Caco-2 (cell line): ENCODE results near the gene PLEKHG5. TPM values are rescaled to one million over a fixed set of nuclear protein-coding genes. Genes with fewer than 3 reads are reported as not detected.
"Not testable (repeated sequence)": the region's sequence is repeated elsewhere in the genome, so short reads cannot be mapped to it uniquely, and the experiment has no call there.

ENCODE experiments used
- BruUV-seq: library from RNA; stranded (reverse); fragments of 400-500 nt; replicated peaks from 2 replicates; lab custom pipeline; 2021; lab: Mats Ljungman, UMichigan
- CTCF ChIA-PET: fragments of 300-600 bp; sonication (Branson Sonifier 250); formaldehyde crosslinking; loops from one replicate; lab custom pipeline; 2022; ENCODE audit warnings: antibody characterized with exemption; lab: Charles Lee
- POLR2A ChIA-PET: fragments of 300-600 bp; sonication (Branson Sonifier 250); formaldehyde crosslinking; loops from one replicate; lab custom pipeline; 2022; ENCODE audit warnings: antibody characterized with exemption; lab: Charles Lee
- DNase-seq, 2 experiments: peaks; one replicate each; pipeline versions ENCODE4 v3.0.0 to v3.0.0-alpha.2; 2020 to 2022
- H3K27me3 ChIP-seq: replicated peaks from 2 replicates; pipeline ENCODE4 v1.6.0; 2011; ENCODE audit warnings: low read length; ENCODE audit not compliant: control insufficient read depth, insufficient read depth
- H3K36me3 ChIP-seq: 2 replicates; pipeline ENCODE4 v1.5.1; 2011; ENCODE audit warnings: low read length; ENCODE audit not compliant: control insufficient read depth, insufficient read depth
- H3K4me1 ChIP-seq: fragments of 250-450 bp; sonication (Bioruptor Pico); 2 replicates; pipeline ENCODE4 v1.5.1; 2020; ENCODE audit warnings: mild to moderate bottlenecking
- H3K4me3 ChIP-seq: 2 replicates; pipeline ENCODE4 v1.5.1; 2011; ENCODE audit warnings: low read depth, mild to moderate bottlenecking, control low read depth, low read length
- H3K9me3 ChIP-seq: fragments of 250-450 bp; sonication (Bioruptor Pico); 2 replicates; pipeline ENCODE4 v1.5.1; 2020; ENCODE audit warnings: mild to moderate bottlenecking, moderate library complexity
- H3K27ac Mint-ChIP-seq: one replicate; pipeline ENCODE4 v1.8.0; 2022; ENCODE audit warnings: mixed read lengths; ENCODE audit not compliant: unreplicated experiment
- H3K27me3 Mint-ChIP-seq: one replicate; pipeline ENCODE4 v1.8.0; 2022; ENCODE audit warnings: mixed read lengths; ENCODE audit not compliant: insufficient read depth, unreplicated experiment
- H3K36me3 Mint-ChIP-seq: one replicate; pipeline ENCODE4 v1.8.0; 2022; ENCODE audit warnings: mild to moderate bottlenecking, mixed read lengths; ENCODE audit not compliant: insufficient read depth, unreplicated experiment
- H3K4me1 Mint-ChIP-seq: one replicate; pipeline ENCODE4 v1.8.0; 2022; ENCODE audit warnings: low read depth, mixed read lengths; ENCODE audit not compliant: unreplicated experiment
- H3K4me3 Mint-ChIP-seq: one replicate; pipeline ENCODE4 v1.8.0; 2022; ENCODE audit warnings: mild to moderate bottlenecking, moderate library complexity, mixed read lengths; ENCODE audit not compliant: unreplicated experiment
- H3K9me3 Mint-ChIP-seq: one replicate; pipeline ENCODE4 v1.8.0; 2022; ENCODE audit warnings: mixed read lengths; ENCODE audit not compliant: unreplicated experiment
- intact Hi-C: fragments of 100-400 bp; cut with micrococcal nuclease; formaldehyde crosslinking; loops from one replicate; pipeline ENCODE4 v1.10.0; 2022; ENCODE audit not compliant: unreplicated experiment
- total RNA-seq: library from RNA; stranded (reverse); gene quantifications from 2 replicates; pipeline ENCODE4 v1.2.3, GENCODE V29; 2022
- TF ChIP-seq, protein P1 (sequence below), 2 experiments: fragments of 200-600 bp in 1 of 2; IDR thresholded peaks; 1 replicate in 1 of 2; 2 replicates in 1 of 2; pipeline versions ENCODE4 v1.5.1 to v1.8.0; 2011 to 2022; ENCODE audit warnings: antibody characterized with exemption in 1 of 2, control low read depth in 1 of 2, inconsistent platforms in 1 of 2, low read depth in 1 of 2, low read length in 1 of 2, mild to moderate bottlenecking in 1 of 2, moderate library complexity in 1 of 2; ENCODE audit not compliant: insufficient read depth in 1 of 2, severe bottlenecking in 1 of 2, unreplicated experiment in 1 of 2

The PLEKHG5 gene
- total RNA-seq, 1 experiment from 2014 or later, result 12.2 TPM

DNA sequence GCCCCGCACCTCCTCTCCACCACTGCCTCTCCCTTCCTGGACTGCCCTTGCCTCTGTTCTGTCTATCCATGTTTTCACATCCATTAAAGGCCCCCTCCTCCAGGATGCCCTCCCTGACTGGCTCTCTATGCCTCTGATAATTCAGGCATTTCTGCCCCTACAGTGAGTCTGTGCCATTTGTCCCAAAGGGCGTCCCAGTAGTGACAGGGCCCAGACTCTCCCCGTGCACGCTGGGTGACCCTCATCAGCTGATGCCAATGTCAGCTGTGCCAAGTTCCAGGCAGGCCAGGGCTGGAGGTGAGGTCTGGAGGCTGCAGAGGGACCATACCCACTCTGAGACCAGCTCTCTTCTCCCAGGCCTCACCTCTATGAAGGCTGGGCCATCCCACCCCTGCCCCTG is 3.2 kb upstream of the PLEKHG5 start:
- POLR2A ChIA-PET, result no interaction called here
- no peaks in the 10 kb centered on the region for H3K36me3 Mint-ChIP-seq

GRCh38 chr1:6493834-6494223 is 2.4 kb upstream of the PLEKHG5 start:
- peaks cover 16% of the 10 kb centered on the region for H3K4me1 ChIP-seq
- BruUV-seq, H3K27me3 ChIP-seq, H3K4me3 ChIP-seq, POLR2A ChIA-PET, CTCF ChIA-PET, H3K4me3 Mint-ChIP-seq, DNase-seq, H3K27me3 Mint-ChIP-seq, H3K4me1 Mint-ChIP-seq, H3K36me3 Mint-ChIP-seq, H3K27ac Mint-ChIP-seq, H3K9me3 Mint-ChIP-seq, H3K36me3 ChIP-seq, H3K9me3 ChIP-seq: not testable (repeated sequence)
- intact Hi-C loops, result loop anchor here (5.0 to 10.0 kb wide), 2 partner anchors 111 to 247 kb away; partner anchors contain the start of gene KLHL21

More for the DNA sequence above, 3.2 kb upstream of the PLEKHG5 start:
- no peaks in the 10 kb centered on the region for H3K9me3 Mint-ChIP-seq
- no peak for DNase-seq
- H3K27me3 Mint-ChIP-seq, result no peaks in the 10 kb centered on the region
- H3K4me3 ChIP-seq, result no peak overlapping the region
- H3K27me3 ChIP-seq, result no peaks in the 10 kb centered on the region
- H3K4me3 Mint-ChIP-seq, result no peak overlapping the region
- intact Hi-C loops, result loop anchor here (5.0 to 10.0 kb wide), 2 partner anchors 110 to 247 kb away; partner anchors contain the start of gene KLHL21
- no peaks in the 10 kb centered on the region for H3K36me3 ChIP-seq
- H3K27ac Mint-ChIP-seq, result no peak overlapping the region
- BruUV-seq, result no TSS peak
- peaks cover 14% of the 10 kb centered on the region for H3K4me1 ChIP-seq
- CTCF ChIA-PET, result no interaction called here
- H3K9me3 ChIP-seq, result no peaks in the 10 kb centered on the region
- TF ChIP-seq, protein P1, sequence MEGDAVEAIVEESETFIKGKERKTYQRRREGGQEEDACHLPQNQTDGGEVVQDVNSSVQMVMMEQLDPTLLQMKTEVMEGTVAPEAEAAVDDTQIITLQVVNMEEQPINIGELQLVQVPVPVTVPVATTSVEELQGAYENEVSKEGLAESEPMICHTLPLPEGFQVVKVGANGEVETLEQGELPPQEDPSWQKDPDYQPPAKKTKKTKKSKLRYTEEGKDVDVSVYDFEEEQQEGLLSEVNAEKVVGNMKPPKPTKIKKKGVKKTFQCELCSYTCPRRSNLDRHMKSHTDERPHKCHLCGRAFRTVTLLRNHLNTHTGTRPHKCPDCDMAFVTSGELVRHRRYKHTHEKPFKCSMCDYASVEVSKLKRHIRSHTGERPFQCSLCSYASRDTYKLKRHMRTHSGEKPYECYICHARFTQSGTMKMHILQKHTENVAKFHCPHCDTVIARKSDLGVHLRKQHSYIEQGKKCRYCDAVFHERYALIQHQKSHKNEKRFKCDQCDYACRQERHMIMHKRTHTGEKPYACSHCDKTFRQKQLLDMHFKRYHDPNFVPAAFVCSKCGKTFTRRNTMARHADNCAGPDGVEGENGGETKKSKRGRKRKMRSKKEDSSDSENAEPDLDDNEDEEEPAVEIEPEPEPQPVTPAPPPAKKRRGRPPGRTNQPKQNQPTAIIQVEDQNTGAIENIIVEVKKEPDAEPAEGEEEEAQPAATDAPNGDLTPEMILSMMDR (IDR thresholded peaks at IDR 0.05; ENCODE audit: insufficient read depth in 1 of 2, low read depth in 1 of 2, low read length in 1 of 2, severe bottlenecking in 1 of 2, unreplicated experiment in 1 of 2), result no peak
- H3K4me1 Mint-ChIP-seq, result peaks cover 9% of the 10 kb centered on the region

GRCh38 chr1:6491966-6492365 is 499 bp upstream of the PLEKHG5 start:
- intact Hi-C loops, result loop anchor here (5.0 to 10.0 kb wide), 2 partner anchors 113 to 245 kb away; partner anchors contain the start of gene KLHL21

More at GRCh38 chr1:6491966-6492365, 499 bp upstream of the PLEKHG5 start:
- Histone ChIP-seq H3K4me1 (peaks cover 16% of the 10 kb centered on the region), H3K4me3 (no peak overlapping the region; the same call in 1 of the 2 replicates), H3K9me3 (no peaks in the 10 kb centered on the region), H3K36me3 (no peaks in the 10 kb centered on the region), H3K27me3 (no peaks in the 10 kb centered on the region)
- ChIA-PET POLR2A (no interaction called here), CTCF (interaction anchor here (0.8 kb wide), 1 partner anchor 68 kb away, joined by 3 read pairs; no protein-coding TSS in a partner anchor)
- Mint-ChIP-seq H3K4me3 (peak overlapping the region; percentile 88), H3K27ac (peak overlapping the region; percentile 84), H3K27me3 (no peaks in the 10 kb centered on the region), H3K36me3 (no peaks in the 10 kb centered on the region), H3K9me3 (no peaks in the 10 kb centered on the region), H3K4me1 (peaks cover 9% of the 10 kb centered on the region)
- TF ChIP-seq, protein P1 (IDR thresholded peaks at IDR 0.05; ENCODE audit: insufficient read depth in 1 of 2, low read depth in 1 of 2, low read length in 1 of 2, severe bottlenecking in 1 of 2, unreplicated experiment in 1 of 2), result no peak
- DNase-seq, result no peak
- BruUV-seq, result no TSS peak
